GM19099 (cell line): Measurements from ENCODE around the gene TSR1.
A peak's percentile ranks its signal among the peaks of the same experiment; 100 is the strongest.

Experiments used
- POLR2A ChIP-seq: IDR thresholded peaks from 3 replicates; pipeline ENCODE4 v1.6.1; 2011; ENCODE audit warnings: low read depth; ENCODE audit not compliant: insufficient read length; ENCODE audit errors: extremely low read depth

Gene TSR1

DNA sequence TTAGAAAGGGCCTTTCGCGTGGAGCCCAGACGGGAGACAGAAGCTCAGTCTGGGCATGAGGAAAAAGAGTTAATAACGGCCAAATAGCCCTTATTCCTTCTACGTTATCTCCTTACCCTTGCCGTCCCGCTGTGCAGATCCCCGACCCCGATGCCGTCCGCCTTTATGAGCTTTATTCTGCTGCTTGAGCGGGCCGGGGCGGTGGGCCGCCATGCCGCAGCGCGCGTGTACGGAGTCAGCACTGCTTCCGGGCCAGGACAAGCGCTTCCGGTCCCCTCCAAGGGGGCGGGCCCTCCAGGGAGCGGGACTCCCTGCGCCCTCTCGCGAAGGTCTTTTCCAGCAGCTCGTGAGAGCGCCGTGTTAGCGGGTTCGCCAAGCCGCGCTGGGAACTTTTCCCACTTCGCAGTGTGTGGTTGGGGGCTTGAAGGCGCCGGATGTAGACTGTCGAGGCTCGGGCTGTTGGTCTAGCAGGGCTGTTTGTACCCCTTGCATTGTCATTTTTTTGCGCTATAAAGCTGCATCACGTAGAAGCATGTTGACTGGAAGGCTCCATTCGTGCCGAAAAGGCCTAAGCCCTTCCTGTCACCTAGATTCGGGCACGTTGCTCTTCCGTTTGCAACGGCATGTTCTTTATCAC is at the start of gene TSR1:
Gene TSR1, minus strand, starts transcription at position 243 of the 637 bp plus-strand sequence. Its CDS starts 30 bp downstream, at position 213.
- peak; percentile 90 for TF ChIP-seq POLR2A

GRCh38 chr17:2385240-2386210 is 49.3 kb upstream of the TSR1 start:
- TF ChIP-seq POLR2A: no peak

DNA sequence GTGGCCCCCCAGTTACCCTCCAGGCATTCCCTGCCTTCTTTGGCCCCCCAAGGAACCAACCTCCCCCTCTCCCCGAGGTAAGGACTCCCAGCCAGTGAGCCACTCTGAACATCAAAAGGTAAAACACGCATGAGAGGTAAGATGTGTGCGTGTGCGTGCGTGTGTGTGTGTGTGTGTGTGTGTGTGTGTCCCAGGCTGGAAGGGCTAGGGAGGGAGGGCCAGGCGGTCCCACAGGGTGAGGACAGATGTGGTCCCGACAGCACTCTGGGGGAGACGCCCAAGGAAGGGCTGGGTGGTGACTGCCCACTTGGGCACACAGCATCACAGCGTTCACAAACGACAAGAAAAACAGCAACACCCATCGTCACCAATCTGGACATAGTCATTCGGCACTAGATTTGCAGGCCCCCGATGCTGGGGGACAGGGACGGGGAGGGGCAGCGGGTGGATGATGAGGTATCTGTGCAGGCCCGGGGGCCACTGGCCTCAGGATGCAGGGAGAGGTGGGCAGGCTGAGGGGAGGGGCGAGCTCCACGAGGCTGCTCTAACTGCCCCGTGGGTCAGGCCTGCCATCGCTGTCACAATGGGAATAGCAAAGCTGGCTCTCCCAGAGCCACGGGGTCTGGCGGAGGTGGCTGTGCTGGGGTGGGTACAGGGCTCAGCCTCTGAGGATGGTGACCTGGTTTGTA is 48.3 kb upstream of the TSR1 start:
- no peak for TF ChIP-seq POLR2A

DNA sequence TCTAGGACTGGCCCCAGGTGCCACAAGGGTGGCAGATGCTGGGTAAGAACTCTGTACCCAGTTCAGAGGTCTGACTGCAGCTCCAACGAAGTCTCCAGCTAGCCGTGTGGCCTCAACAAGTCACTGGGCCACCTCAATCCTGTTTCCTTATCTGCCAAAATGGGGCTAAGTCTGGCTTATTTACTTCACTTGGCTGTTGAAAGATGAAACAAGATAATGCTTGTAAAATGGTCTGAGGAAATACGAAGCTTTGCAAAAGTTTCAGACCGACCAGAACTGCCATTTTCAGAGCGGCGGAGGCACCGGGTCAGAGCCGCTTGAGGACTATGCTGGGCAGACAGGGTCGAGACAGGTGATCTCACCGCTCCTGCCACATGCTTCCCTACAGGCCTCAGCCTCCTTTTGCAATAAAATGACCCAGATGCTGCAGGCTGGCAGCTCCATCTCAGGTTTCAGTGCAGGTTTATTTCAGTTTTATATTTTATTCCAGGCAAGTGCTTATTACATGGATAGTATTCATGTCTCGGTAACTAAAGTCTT is 47.4 kb upstream of the TSR1 start:
- no peak for TF ChIP-seq POLR2A

- TF ChIP-seq POLR2A: no peak
Measured at GRCh38 chr17:2380950-2381649, 44.8 kb upstream of the TSR1 start.

DNA sequence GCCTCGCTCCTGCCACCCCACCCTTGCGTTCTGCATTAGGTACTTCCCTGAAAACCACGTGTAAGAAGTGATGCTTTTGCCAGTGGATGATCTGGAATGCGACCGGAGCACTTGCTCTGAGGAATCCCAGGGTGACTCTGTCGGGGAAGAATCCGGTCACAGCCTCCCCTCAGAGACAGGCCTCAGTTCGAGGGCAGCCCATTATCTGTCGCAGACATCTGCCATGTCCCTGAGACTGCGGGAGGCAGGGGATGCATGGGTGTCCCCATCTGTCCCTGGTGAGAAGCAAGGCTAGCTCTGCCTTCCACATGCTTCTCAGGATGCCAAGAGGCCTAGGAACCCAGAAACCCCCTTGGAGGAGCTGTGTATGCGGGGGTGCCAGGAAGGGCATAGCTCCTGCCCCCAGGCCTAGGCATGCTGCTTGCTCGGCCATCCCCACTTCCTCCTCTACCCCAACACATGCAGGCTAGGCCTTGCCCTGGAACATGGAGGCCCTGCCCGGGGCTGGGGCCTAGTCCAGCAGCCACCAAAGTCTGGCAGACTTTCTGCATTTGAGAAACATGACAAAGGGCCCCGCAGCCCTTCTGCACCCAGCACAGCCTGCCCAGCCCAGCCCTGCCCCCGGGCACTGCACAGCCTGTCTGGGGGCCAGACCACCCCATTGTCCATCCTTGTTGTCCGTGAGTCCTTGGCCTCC is 44.1 kb upstream of the TSR1 start:
- no peak for TF ChIP-seq POLR2A

- no peak for TF ChIP-seq POLR2A
Measured at GRCh38 chr17:2379489-2380225, 43.4 kb upstream of the TSR1 start.

GRCh38 chr17:2378905-2379304 is 42.6 kb upstream of the TSR1 start:
- no peak for TF ChIP-seq POLR2A

- no peak for TF ChIP-seq POLR2A
Measured at GRCh38 chr17:2377659-2378058, 41.4 kb upstream of the TSR1 start.

- TF ChIP-seq POLR2A: no peak
Measured at GRCh38 chr17:2376107-2376506, 39.9 kb upstream of the TSR1 start.

- no peak for TF ChIP-seq POLR2A
Measured at GRCh38 chr17:2375406-2375805, 39.1 kb upstream of the TSR1 start.

DNA sequence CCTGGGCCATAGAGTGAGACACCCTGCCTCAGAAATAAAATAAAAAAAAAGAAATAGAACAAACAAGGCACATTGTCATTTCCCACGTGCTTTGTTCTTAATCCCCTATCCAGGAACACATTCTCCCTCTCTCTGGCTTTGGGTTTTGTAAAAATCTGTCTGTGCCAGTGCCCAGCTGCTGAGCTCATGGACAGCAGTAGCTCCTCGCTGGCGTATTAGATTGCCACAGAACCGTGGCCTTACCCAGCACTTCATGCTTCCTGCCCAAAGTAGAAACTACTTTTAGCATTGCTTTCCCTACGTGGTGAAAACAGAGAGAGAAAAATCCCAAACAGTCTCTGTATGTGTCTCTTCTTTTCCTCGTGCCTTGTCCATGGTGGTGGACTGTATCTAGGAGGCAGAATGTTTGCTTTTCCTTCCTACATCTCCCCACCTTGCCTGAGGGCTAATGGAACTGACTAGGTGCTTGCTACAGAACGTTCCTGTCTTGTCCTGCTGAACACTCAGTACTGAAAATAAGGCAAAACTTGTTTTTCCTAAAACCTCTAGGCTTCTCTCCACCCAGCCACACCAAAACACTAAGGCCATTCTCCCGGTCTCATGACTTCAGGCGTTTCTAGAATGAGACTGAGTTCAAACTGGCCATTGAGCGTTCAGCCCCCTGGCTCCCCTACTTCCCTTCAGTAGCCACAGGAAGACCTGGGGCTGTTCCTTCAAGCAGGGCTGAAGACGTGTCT is 38.5 kb upstream of the TSR1 start:
- TF ChIP-seq POLR2A: no peak

DNA sequence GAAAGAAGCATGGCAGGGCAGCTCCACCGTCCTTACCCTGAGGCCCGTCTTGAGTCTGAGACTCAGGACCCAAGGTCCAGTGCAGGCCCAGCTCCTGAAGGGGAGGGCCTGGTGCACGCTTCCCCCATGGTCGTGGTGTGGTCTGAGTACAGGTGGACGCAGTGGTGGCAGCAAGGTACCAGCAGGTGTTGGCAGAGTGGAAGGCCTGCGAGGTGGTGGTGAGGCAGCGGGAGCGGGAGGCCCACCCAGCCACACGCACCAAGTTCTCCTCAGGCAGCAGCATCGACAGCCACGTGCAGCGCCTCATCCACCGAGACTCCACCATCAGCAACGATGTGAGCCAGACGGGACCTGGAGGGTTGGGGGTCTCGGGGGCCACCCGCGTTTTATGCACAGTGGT is 36.9 kb upstream of the TSR1 start:
- no peak for TF ChIP-seq POLR2A
